ENCODE results near the gene SCARB2. TPM values are rescaled to one million over a fixed set of nuclear protein-coding genes. Genes with fewer than 3 reads are reported as not detected.

SCARB2 gene
- total and polyA plus RNA-seq, 12 donors = 76.6 to 199 (median 105) TPM

- ATAC-seq (peak in 5 of 8 donors; percentile 14 to 90 (median 60)), DNase-seq (no peak)
- Histone ChIP-seq H3K27me3 (no peaks in the 10 kb centered on the region), H3K4me1 (peaks cover 11 to 76% (median 59%) of the 10 kb centered on the region in 9 donors), H3K9me3 (peaks cover 0 to 17% (median 0%) of the 10 kb centered on the region in 11 donors), H3K27ac (peak overlapping the region in 9 of 10 donors; percentile 6 to 89 (median 41)), H3K4me3 (no peak overlapping the region), H3K36me3 (peaks cover 0 to 57% (median 19%) of the 10 kb centered on the region in 9 donors)
- intact Hi-C loops (cut with DNase I) = no loop called here
- no peak for TF ChIP-seq CTCF (IDR thresholded peaks at IDR 0.05)
- WGBS, 2 donors = 34 to 37% methylated on average over 2 of the region's 2 CpGs
Observed at GRCh38 chr4:76194325-76194724, 19.3 kb downstream of the SCARB2 start.

GRCh38 chr4:76192236-76192635 is 21.4 kb downstream of the SCARB2 start:
- DNase-seq = no peak
- Histone ChIP-seq H3K36me3 (peaks cover 0 to 68% (median 19%) of the 10 kb centered on the region in 9 donors), H3K4me1 (peaks cover 5 to 73% (median 42%) of the 10 kb centered on the region in 9 donors), H3K4me3 (no peak overlapping the region), H3K9me3 (peaks cover 0 to 17% (median 0%) of the 10 kb centered on the region in 11 donors), H3K27ac (peak overlapping the region in 2 of 10 donors; percentile 4 to 89), H3K27me3 (no peaks in the 10 kb centered on the region)
- no peak for ATAC-seq
- WGBS, 2 donors = 77 to 83% methylated on average over 2 of the region's 2 CpGs
- TF ChIP-seq CTCF (IDR thresholded peaks at IDR 0.05) = no peak
- intact Hi-C loops (cut with DNase I) = no loop called here

GRCh38 chr4:76188557-76188956 is 25.1 kb downstream of the SCARB2 start:
- ATAC-seq (no peak), DNase-seq (no peak)
- no peak for TF ChIP-seq CTCF (IDR thresholded peaks at IDR 0.05)
- H3K27ac ChIP-seq = no peak overlapping the region
- H3K36me3 ChIP-seq = peaks cover 0 to 75% (median 18%) of the 10 kb centered on the region in 9 donors
- peaks cover 5 to 54% (median 26%) of the 10 kb centered on the region in 9 donors for H3K4me1 ChIP-seq
- no peaks in the 10 kb centered on the region for H3K27me3 ChIP-seq
- intact Hi-C loops (cut with DNase I) = loop anchor here in 2 of 10 donors (10.0 kb wide), 1 partner anchor 66 kb away; the partner anchor contains the start of gene FAM47E (in 2 of the 2)
- WGBS, 2 donors = 79 to 88% methylated on average over 3 of the region's 3 CpGs
- no peak overlapping the region for H3K4me3 ChIP-seq
- H3K9me3 ChIP-seq = peaks cover 0 to 17% (median 0%) of the 10 kb centered on the region in 11 donors

GRCh38 chr4:76188149-76188548 is 25.5 kb downstream of the SCARB2 start:
- TF ChIP-seq CTCF (IDR thresholded peaks at IDR 0.05) = no peak
- Histone ChIP-seq H3K27me3 (no peaks in the 10 kb centered on the region), H3K4me3 (no peak overlapping the region), H3K36me3 (peaks cover 0 to 71% (median 14%) of the 10 kb centered on the region in 9 donors), H3K9me3 (peaks cover 0 to 17% (median 0%) of the 10 kb centered on the region in 11 donors), H3K27ac (no peak overlapping the region), H3K4me1 (peaks cover 5 to 52% (median 22%) of the 10 kb centered on the region in 9 donors)
- ATAC-seq (no peak), DNase-seq (no peak)
- intact Hi-C loops (cut with DNase I) = loop anchor here in 2 of 10 donors (10.0 kb wide), 1 partner anchor 67 kb away; the partner anchor contains the start of gene FAM47E (in 2 of the 2)
